SKM-1 (cell line): ENCODE measurements around the gene ATRX.
"Not testable (repeated sequence)": the region's sequence is repeated elsewhere in the genome, so short reads cannot be mapped to it uniquely, and the experiment has no call there.

Experiments used
- DNase-seq: peaks from one replicate; lab custom pipeline; 2025; ENCODE audit not compliant: unreplicated experiment; lab: John Stamatoyannopoulos, UW

The ATRX gene

GRCh38 chrX:77740376-77740905, 45.6 kb downstream of the ATRX start:
- no peak for DNase-seq

- DNase-seq = no peak
These were observed 52.7 kb downstream of the ATRX start for GRCh38 chrX:77733342-77733741.

GRCh38 chrX:77731821-77732419, 54.1 kb downstream of the ATRX start:
- DNase-seq = no peak

GRCh38 chrX:77726095-77726494, 59.9 kb downstream of the ATRX start:
- DNase-seq = not testable (repeated sequence)

GRCh38 chrX:77723681-77724080, 62.3 kb downstream of the ATRX start:
- no peak for DNase-seq

GRCh38 chrX:77719388-77719787, 66.6 kb downstream of the ATRX start:
- no peak for DNase-seq

GRCh38 chrX:77704881-77705280, 81.1 kb downstream of the ATRX start:
- no peak for DNase-seq

GRCh38 chrX:77698242-77698641, 87.8 kb downstream of the ATRX start:
- DNase-seq = no peak

GRCh38 chrX:77694491-77694890, 91.5 kb downstream of the ATRX start:
- DNase-seq = no peak

- no peak for DNase-seq
These were observed 92.4 kb downstream of the ATRX start for GRCh38 chrX:77693594-77693993.

GRCh38 chrX:77691916-77692315, 94.1 kb downstream of the ATRX start:
- DNase-seq = no peak

GRCh38 chrX:77689376-77689775, 96.6 kb downstream of the ATRX start:
- DNase-seq = no peak

GRCh38 chrX:77685683-77686082, 100.3 kb downstream of the ATRX start:
- DNase-seq = not testable (repeated sequence)

GRCh38 chrX:77679144-77679543, 106.9 kb downstream of the ATRX start:
- DNase-seq = no peak

- no peak for DNase-seq
These were observed 110.0 kb downstream of the ATRX start for GRCh38 chrX:77675986-77676385.

GRCh38 chrX:77668391-77669237, 117.4 kb downstream of the ATRX start:
- no peak for DNase-seq

- DNase-seq = no peak
These were observed 127.1 kb downstream of the ATRX start for GRCh38 chrX:77658886-77659285.

GRCh38 chrX:77652095-77652494, 133.9 kb downstream of the ATRX start:
- no peak for DNase-seq

GRCh38 chrX:77640702-77641101, 145.3 kb downstream of the ATRX start:
- DNase-seq = no peak

GRCh38 chrX:77639820-77640219, 146.2 kb downstream of the ATRX start:
- no peak for DNase-seq

GRCh38 chrX:77638397-77638796, 147.6 kb downstream of the ATRX start:
- DNase-seq = no peak

GRCh38 chrX:77635373-77635772, 150.6 kb downstream of the ATRX start:
- DNase-seq = no peak
